HTERT RPE-1 (cell line): ENCODE results near the gene TANGO6.

Experiments used
- in situ Hi-C: fragments of 300-500 bp; cut with MboI; formaldehyde crosslinking; loops from 4 replicates; pipeline ENCODE4 v1.14.3; 2020; ENCODE audit warnings: low sequenced_read_pairs

TANGO6 gene

DNA sequence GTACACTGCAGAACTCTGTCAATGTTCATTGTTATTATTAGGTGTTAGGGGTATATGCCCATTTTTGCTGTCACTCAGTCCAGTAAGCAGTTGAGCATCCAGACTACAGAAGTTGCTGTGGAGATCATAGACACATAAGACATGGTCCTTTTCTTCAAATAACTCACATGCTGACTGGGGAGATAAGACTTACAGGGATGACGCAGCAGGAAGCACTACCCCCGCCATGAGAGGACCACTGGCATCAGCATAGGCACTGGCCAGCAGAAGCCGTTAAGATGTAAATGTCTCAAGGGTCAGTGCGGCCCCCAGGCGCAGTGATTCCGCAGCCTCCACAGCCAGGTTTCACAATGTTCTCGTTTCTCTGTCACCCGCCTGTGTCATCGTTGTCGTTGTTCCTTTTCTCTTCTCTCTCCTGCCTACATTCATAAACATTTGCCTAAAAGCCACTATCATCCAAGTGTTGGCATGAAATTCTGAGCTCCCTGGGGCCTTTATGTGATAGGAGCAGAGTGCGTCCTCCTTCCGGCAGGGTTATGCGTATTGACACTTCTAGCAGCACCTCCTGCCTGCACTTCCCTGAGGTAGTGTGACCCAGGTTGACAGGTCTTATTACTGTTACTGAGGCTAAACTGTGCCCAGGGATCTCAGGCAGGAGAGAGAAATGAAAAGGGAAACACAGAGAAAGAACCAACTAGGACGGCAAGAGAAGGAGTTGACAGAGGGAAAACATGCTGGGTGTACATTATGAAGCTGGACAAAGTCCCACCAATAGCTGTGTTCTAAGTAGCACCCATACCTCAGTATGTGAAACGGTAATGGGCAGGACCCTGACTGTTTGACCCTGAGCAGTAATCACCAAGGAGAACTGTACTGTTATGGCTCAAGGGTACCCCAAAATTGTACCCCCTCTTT lies 17.9 kb downstream of the TANGO6 start:
- in situ Hi-C loops, result no loop called here

DNA sequence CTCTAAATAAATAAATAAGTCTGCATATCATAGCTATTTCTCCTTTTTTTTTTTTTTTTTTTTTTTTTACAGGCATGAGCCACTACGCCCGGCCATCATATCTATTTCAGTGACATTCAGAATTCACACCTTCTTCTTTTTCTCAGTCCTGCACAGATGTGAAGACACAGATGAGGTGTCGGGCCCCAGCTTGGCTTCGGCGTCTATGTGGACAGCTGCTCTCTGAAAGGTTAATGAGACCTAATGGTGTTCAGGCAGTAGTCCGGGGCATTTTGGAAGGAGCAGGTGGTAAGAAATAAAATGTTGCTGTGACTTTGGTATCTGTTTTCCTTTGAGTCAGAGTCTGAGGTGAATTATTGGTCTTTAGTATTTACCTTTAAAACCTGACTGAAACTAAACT lies 23.6 kb downstream of the TANGO6 start:
- in situ Hi-C loops, result no loop called here

DNA sequence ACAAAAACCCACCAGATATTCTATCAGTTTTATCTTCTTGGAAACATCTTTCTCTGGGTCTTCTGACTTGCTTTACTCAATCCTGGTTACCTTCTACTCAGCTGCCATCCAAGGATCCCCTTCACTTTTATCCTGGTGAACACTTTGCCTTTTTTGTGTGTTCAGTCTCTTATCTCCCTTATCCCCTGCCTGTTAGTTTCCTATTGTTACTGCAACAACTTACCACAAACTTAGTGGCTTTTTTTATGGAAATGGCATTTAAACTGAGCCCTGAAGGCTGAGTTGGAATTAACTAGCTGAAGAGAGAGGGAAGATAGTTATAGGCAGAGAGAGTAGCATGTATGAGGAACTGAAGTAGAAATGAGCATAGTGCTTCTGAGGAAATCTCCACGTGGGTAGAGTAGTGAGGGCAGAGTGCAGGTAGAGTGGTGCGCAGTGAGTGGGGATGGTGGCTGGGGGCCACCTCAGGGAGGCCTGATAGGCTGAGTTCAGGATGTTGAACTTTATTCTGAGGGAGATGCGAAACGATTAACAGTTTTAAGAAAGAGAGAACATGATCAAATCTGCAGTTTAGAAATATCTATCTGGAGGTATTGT lies 26.3 kb downstream of the TANGO6 start:
- in situ Hi-C loops, result no loop called here

GRCh38 chr16:68873635-68874471 lies 30.5 kb downstream of the TANGO6 start:
- in situ Hi-C loops, result no loop called here

DNA sequence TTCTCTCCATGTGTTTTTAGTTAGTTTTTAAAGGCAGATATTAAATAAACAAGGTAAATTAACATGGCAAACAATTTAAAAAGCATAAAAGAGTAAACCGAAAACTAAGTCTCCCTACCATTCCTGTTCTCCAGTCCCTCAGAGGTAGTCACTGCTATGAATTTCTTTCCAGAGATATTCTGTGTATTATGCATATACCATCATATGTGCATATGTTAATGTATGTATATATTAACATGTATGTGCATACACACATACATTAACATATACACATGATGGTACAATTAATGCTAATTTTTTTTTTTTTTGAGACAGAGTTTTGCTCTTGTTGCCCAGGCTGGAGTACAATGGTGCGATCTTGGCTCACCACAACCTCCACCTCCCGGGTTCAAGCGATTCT lies 32.5 kb downstream of the TANGO6 start:
- in situ Hi-C loops, result no loop called here

DNA sequence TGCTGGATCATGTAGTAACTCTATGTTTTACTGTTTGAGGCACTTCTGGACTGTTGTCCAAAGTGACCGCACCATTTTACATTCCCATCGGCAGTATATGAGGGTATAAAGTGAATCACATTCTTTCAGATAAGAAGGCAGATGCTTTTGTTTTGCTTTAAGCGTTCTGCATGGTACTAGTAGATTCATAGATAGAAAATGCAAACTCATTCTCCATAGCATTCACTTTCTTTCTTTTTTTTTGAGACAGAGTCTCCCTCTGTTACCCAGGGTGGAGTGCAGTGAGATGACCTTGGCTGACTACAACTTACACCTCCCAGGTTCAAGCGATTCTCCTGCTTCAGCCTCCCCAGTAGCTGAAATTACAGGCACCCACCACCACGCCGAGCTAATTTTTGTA lies 40.4 kb downstream of the TANGO6 start:
- in situ Hi-C loops, result no loop called here

DNA sequence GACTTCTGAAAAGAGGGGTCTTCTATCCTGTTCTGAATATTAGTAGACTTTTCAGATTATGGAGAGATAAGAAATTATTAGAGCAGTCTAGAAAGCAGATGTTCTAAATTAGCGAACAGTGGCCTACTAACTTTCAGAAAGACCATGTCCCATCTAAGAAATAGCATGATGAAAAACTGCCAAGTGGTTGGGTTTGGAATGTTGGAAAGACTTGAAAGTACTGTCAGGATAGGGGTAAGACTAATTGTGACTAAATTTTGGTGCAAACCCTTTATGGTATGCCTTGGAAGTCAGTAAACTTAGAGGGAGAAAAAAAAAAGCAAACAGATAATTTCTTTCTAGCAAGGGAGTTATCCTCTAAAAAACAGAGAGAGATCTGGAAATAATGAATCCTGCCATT lies 41.1 kb downstream of the TANGO6 start:
- in situ Hi-C loops, result no loop called here

DNA sequence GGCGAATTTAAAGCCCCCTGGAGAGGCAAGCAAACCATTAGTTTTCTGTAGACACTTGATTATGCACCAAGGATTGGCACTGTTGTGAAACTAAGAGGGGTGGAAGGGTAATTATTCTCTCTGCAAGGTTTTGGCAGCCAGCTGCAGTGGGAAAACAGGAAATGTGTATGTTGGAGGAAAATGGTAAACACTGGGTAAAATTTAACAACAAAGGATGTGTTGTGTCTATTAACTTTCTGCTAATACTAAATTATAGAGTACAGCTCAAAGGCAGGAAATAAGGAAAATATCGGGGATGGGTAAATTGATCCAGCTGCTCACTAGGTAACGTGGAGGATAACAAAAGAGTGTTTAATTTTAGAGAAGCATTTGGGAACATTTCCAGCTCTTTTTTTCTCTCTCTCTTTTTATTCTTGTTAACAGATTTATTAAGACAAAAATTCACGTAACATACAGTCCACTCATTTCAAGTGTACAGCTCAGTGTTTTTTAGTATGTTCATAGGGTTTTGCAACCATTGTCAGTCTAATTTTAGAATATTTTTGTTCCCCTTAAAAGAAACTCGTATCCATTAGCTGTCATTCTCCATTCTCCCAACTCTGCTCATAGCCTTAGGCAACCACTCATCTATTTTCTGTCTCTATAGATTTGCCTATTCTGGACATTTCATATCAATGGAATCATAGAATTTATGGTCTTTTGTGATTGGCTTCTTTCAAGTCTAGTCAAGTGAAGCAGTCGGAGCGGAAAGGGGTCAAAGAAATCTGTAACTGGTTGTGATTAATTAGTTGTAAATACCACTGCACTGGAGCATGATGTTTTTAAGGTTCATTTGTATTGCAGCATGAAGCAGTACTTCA lies 41.8 kb downstream of the TANGO6 start:
- in situ Hi-C loops, result no loop called here

- in situ Hi-C loops, result no loop called here
These were observed 43.8 kb downstream of the TANGO6 start for GRCh38 chr16:68887107-68887506.

- in situ Hi-C loops, result no loop called here
These were observed 46.3 kb downstream of the TANGO6 start for GRCh38 chr16:68889508-68890150.

DNA sequence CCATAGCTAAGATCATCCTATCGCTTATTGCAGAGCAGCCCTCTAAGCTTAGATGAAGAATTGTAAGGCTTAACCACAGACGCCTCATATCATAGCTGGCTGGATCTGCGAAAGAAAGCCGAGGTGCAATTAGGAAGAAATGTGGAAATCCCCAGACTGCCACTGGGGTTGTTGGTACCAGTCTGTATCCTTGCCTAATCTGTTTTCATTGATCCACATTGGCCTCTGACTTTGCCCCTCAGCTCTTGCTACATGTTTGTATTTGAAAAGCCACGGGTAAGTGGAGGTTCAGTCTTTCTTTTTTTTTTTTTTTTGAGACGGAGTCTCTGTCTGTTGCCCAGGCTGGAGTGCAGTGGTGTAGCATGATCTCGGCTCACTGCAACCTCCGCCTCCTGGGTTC lies 48.9 kb downstream of the TANGO6 start:
- in situ Hi-C loops, result no loop called here

DNA sequence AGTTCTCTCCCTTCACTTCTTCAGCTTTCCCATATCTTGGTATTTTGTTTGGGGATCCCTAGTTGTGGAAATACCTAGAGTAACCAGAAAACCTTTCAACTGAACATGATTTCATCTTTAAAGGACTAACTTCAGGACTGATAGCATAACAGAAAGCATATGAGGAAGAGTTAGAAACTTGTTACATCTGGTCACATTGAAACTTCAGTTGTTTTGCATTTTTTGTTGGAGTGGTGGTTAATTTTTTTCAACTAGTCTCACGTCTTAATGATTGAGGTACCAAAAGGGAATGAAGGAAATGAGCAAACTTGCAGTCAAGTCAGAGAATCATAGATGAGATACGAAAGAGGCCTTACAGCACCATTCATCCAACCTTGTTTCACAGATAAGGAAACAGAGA lies 49.6 kb downstream of the TANGO6 start:
- in situ Hi-C loops, result no loop called here

DNA sequence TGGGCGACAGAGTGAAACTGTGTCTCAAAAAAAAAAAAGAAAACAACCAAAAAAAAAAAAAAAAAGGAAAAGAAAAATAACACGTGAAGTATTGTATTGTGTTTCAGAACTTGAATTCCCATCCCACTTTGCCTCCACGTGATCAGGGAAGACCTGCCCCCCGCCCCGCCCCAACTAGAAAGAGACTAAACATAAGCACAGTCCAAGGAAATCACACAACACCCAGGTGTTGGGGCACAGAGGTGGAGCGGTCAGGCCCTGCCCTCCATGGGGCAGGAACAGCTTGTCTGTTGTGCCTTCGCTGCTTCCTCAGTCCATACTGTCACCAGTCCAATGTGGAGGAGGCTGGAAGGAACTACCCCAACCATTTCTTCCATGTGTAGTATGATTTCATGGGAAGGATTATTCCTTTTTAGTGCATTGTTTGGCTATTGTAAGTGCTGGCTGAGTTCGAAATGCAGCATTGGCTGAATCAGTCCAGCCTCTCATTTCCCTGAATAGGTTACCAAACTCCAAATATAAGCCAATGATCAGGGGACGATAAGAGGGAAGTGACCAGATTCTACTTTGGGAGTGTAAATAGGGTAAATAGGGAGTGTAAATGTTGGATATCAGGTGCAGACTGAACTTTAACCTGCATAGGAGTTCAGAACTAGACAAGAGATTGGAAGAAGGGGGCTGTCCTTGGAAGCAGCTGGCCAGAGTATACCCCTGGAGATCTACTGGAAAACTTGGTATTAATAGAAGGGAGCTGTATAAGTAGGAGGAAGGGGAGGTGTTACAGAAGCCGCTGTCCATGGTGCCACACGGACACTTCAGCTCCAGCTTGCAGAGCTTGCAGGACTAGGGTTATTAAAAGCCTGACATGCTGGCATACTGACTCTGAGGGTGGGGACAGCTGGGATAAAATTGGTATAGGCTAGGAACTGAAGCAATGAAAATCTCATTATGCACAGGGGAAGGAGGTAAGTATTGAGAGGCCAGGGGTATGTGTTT lies 50.7 kb downstream of the TANGO6 start:
- in situ Hi-C loops, result no loop called here

- in situ Hi-C loops, result no loop called here
These were observed 51.4 kb downstream of the TANGO6 start for GRCh38 chr16:68894714-68895113.

GRCh38 chr16:68898026-68898425 lies 54.7 kb downstream of the TANGO6 start:
- in situ Hi-C loops, result no loop called here

- in situ Hi-C loops, result no loop called here
These were observed 56.7 kb downstream of the TANGO6 start for GRCh38 chr16:68900009-68900408.

- in situ Hi-C loops, result no loop called here
These were observed 59.0 kb downstream of the TANGO6 start for GRCh38 chr16:68902003-68902968.

- in situ Hi-C loops, result no loop called here
These were observed 59.6 kb downstream of the TANGO6 start for GRCh38 chr16:68902969-68903345.
